ENCODE measurements around the gene CNNM2. TPM values are rescaled to one million over a fixed set of nuclear protein-coding genes. Genes with fewer than 3 reads are reported as not detected.

The CNNM2 gene
- total and polyA plus RNA-seq, 2 donors (not counting 1 experiment from before 2014, with no cell fraction given): 6.6 to 21.6 TPM

GRCh38 chr10:103111918-103112877 lies 194.1 kb downstream of the CNNM2 start:
- ATAC-seq (ENCODE audit: low read depth) (no peak), DNase-seq (no peak)
- no peaks in the 10 kb centered on the region for H3K9me3 ChIP-seq (ENCODE audit: control extremely low read depth in 1 of 3, control insufficient read depth in 2 of 3, insufficient read depth in 1 of 3, low read length in 2 of 3)
- H3K4me3 ChIP-seq (ENCODE audit: control extremely low read depth in 1 of 5, extremely low read depth in 1 of 5, insufficient read depth in 1 of 5, low read depth in 2 of 5, low read length in 4 of 5): no peak overlapping the region
- no peaks in the 10 kb centered on the region for H3K27me3 ChIP-seq (replicated peaks in 1 of 4; ENCODE audit: control extremely low read depth in 1 of 4, control insufficient read depth in 3 of 4, insufficient read depth in 4 of 4, low read length in 3 of 4)
- Mint-ChIP-seq H3K4me1 (peaks cover 2% of the 10 kb centered on the region), H3K27ac (no peak overlapping the region), H3K4me3 (no peak overlapping the region), H3K9me3 (ENCODE audit: insufficient read depth) (no peaks in the 10 kb centered on the region), H3K27me3 (no peaks in the 10 kb centered on the region)
- H3K9ac ChIP-seq (ENCODE audit: low read length): no peak overlapping the region
- H3K27ac ChIP-seq (ENCODE audit: low read length in 2 of 2): no peak overlapping the region
- peaks cover 20% of the 10 kb centered on the region for H3K79me2 ChIP-seq (ENCODE audit: control insufficient read depth, insufficient read depth, low read length)
- no peak overlapping the region for H2AFZ ChIP-seq (ENCODE audit: insufficient read depth, low read depth, low read length, poor library complexity, severe bottlenecking)
- peaks cover 5 to 7% of the 10 kb centered on the region in 2 experiments for H3K36me3 ChIP-seq (replicated peaks in 1 of 2; ENCODE audit: control extremely low read depth in 1 of 2, control insufficient read depth in 1 of 2, extremely low read depth in 1 of 2, insufficient read depth in 2 of 2, low read length in 1 of 2)
- H3K4me1 ChIP-seq (ENCODE audit: control insufficient read depth in 2 of 2, insufficient read depth in 2 of 2, low read length in 2 of 2): no peaks in the 10 kb centered on the region
- no peaks in the 10 kb centered on the region for H4K20me1 ChIP-seq (ENCODE audit: control insufficient read depth, insufficient read depth, low read length, poor library complexity, severe bottlenecking)
- intact Hi-C loops (cut with micrococcal nuclease): no loop called here
- TF ChIP-seq EZH2 (IDR thresholded peaks at IDR 0.05; ENCODE audit: borderline replicate concordance, insufficient read depth, low read depth, low read length, poor library complexity, severe bottlenecking) (no peak), CTCF (IDR thresholded peaks at IDR 0.05) (no peak)
- ChIA-PET POLR2A (no interaction called here), CTCF (interaction anchor here (0.6 kb wide), 1 partner anchor 1077 kb away, joined by 4 read pairs; no protein-coding TSS in a partner anchor)
- WGBS (ENCODE audit: insufficient coverage): 83% methylated on average over 1 of the region's 4 CpGs
- no peak overlapping the region for H3K4me2 ChIP-seq (replicated peaks; ENCODE audit: low read depth, low read length, poor library complexity, severe bottlenecking)

- intact Hi-C loops (cut with micrococcal nuclease): no loop called here
- Histone ChIP-seq H3K4me1 (ENCODE audit: control insufficient read depth in 2 of 2, insufficient read depth in 2 of 2, low read length in 2 of 2) (no peaks in the 10 kb centered on the region), H3K36me3 (replicated peaks in 1 of 2; ENCODE audit: control extremely low read depth in 1 of 2, control insufficient read depth in 1 of 2, extremely low read depth in 1 of 2, insufficient read depth in 2 of 2, low read length in 1 of 2) (peaks cover 5 to 7% of the 10 kb centered on the region in 2 experiments), H3K4me3 (ENCODE audit: control extremely low read depth in 1 of 5, extremely low read depth in 1 of 5, insufficient read depth in 1 of 5, low read depth in 2 of 5, low read length in 4 of 5) (no peak overlapping the region), H4K20me1 (ENCODE audit: control insufficient read depth, insufficient read depth, low read length, poor library complexity, severe bottlenecking) (peaks cover 6% of the 10 kb centered on the region), H3K9me3 (ENCODE audit: control extremely low read depth in 1 of 3, control insufficient read depth in 2 of 3, insufficient read depth in 1 of 3, low read length in 2 of 3) (no peaks in the 10 kb centered on the region), H3K79me2 (ENCODE audit: control insufficient read depth, insufficient read depth, low read length) (peaks cover 38% of the 10 kb centered on the region), H3K4me2 (replicated peaks; ENCODE audit: low read depth, low read length, poor library complexity, severe bottlenecking) (no peak overlapping the region), H3K9ac (ENCODE audit: low read length) (no peak overlapping the region), H2AFZ (ENCODE audit: insufficient read depth, low read depth, low read length, poor library complexity, severe bottlenecking) (no peak overlapping the region), H3K27ac (ENCODE audit: low read length in 2 of 2) (no peak overlapping the region), H3K27me3 (replicated peaks in 1 of 4; ENCODE audit: control extremely low read depth in 1 of 4, control insufficient read depth in 3 of 4, insufficient read depth in 4 of 4, low read length in 3 of 4) (no peaks in the 10 kb centered on the region)
- Mint-ChIP-seq H3K27me3 (no peaks in the 10 kb centered on the region), H3K4me3 (no peak overlapping the region), H3K27ac (no peak overlapping the region), H3K9me3 (ENCODE audit: insufficient read depth) (no peaks in the 10 kb centered on the region), H3K4me1 (peaks cover 2% of the 10 kb centered on the region)
- TF ChIP-seq CTCF (IDR thresholded peaks at IDR 0.05) (no peak), EZH2 (IDR thresholded peaks at IDR 0.05; ENCODE audit: borderline replicate concordance, insufficient read depth, low read depth, low read length, poor library complexity, severe bottlenecking) (no peak)
- WGBS (ENCODE audit: insufficient coverage): 97% methylated on average over 6 of the region's 6 CpGs
- ATAC-seq (ENCODE audit: low read depth): no peak
- no peak for DNase-seq
- ChIA-PET CTCF (interaction anchor here (2.0 kb wide), 1 partner anchor 130 kb away, joined by 5 read pairs; the partner anchor contains the start of gene RPEL1), POLR2A (no interaction called here)
Observed at GRCh38 chr10:103114876-103115275, 196.8 kb downstream of the CNNM2 start.
